Smooth muscle cell of the brain vasculature (primary cell): ENCODE data around the gene SMIM35.

Experiments used
- DNase-seq: peaks from one replicate; pipeline ENCODE4 v3.0.0-alpha.2; 2012; ENCODE audit warnings: low read depth, low spot score

The SMIM35 gene

GRCh38 chr11:117960406-117960805 is 126.4 kb downstream of the SMIM35 start:
- no peak for DNase-seq

GRCh38 chr11:117959438-117960149 is 127.2 kb downstream of the SMIM35 start:
- DNase-seq: no peak

GRCh38 chr11:117958949-117959348 is 127.8 kb downstream of the SMIM35 start:
- DNase-seq: no peak
